ENCODE results near the gene RNF213. TPM values are rescaled to one million over a fixed set of nuclear protein-coding genes. Genes with fewer than 3 reads are reported as not detected.

RNF213 gene
- total RNA-seq, 2 donors from 2014 or later = 98.8 to 136 TPM

- Histone ChIP-seq H3K4me3 (ENCODE audit: low read length) (no peak overlapping the region), H3K9ac (ENCODE audit: extremely low read depth, low read length, poor library complexity, severe bottlenecking) (no peak overlapping the region), H3K9me3 (ENCODE audit: control insufficient read depth, low read length) (no peaks in the 10 kb centered on the region), H3K27ac (ENCODE audit: low read depth, low read length) (no peak overlapping the region), H3K36me3 (ENCODE audit: control insufficient read depth, insufficient read depth, low read length) (peaks cover 28% of the 10 kb centered on the region), H3K27me3 (ENCODE audit: control insufficient read depth, insufficient read depth, low read length, poor library complexity, severe bottlenecking) (no peaks in the 10 kb centered on the region), H3K4me1 (ENCODE audit: control insufficient read depth, insufficient read depth, low read length) (peaks cover 24% of the 10 kb centered on the region)
- H3K9me3 Mint-ChIP-seq = no peaks in the 10 kb centered on the region
- DNase-seq = peak; percentile 79
- TF ChIP-seq CTCF (conservative IDR thresholded peaks at IDR 0.05) = peak; percentile 30
- H3K27ac Mint-ChIP-seq = peak overlapping the region; percentile 65
- peaks cover 26% of the 10 kb centered on the region for H3K36me3 Mint-ChIP-seq (ENCODE audit: low read depth)
- 86 to 87% methylated on average over 13 to 15 of the region's 15 CpGs for WGBS, 2 experiments (ENCODE audit: insufficient coverage in 1 of 2, insufficient read length in 1 of 2)
- no peak overlapping the region for H3K4me3 Mint-ChIP-seq
- H3K27me3 Mint-ChIP-seq (ENCODE audit: insufficient read depth) = no peaks in the 10 kb centered on the region
- peaks cover 67% of the 10 kb centered on the region for H3K4me1 Mint-ChIP-seq
Measured at GRCh38 chr17:80395402-80396151, 134.9 kb downstream of the RNF213 start.

GRCh38 chr17:80396157-80397033 lies 135.7 kb downstream of the RNF213 start:
- peak; percentile 82 for DNase-seq
- no peak overlapping the region for H3K27ac ChIP-seq (ENCODE audit: low read depth, low read length)
- H3K4me1 ChIP-seq (ENCODE audit: control insufficient read depth, insufficient read depth, low read length) = peaks cover 24% of the 10 kb centered on the region
- Mint-ChIP-seq H3K4me1 (peaks cover 75% of the 10 kb centered on the region), H3K36me3 (ENCODE audit: low read depth) (peaks cover 22% of the 10 kb centered on the region), H3K9me3 (no peaks in the 10 kb centered on the region), H3K27ac (peak overlapping the region; percentile 67), H3K27me3 (ENCODE audit: insufficient read depth) (no peaks in the 10 kb centered on the region), H3K4me3 (no peak overlapping the region)
- no peaks in the 10 kb centered on the region for H3K27me3 ChIP-seq (ENCODE audit: control insufficient read depth, insufficient read depth, low read length, poor library complexity, severe bottlenecking)
- peaks cover 21% of the 10 kb centered on the region for H3K36me3 ChIP-seq (ENCODE audit: control insufficient read depth, insufficient read depth, low read length)
- no peak overlapping the region for H3K9ac ChIP-seq (ENCODE audit: extremely low read depth, low read length, poor library complexity, severe bottlenecking)
- no peaks in the 10 kb centered on the region for H3K9me3 ChIP-seq (ENCODE audit: control insufficient read depth, low read length)
- no peak overlapping the region for H3K4me3 ChIP-seq (ENCODE audit: low read length)
- 77 to 100% methylated on average over 2 to 9 of the region's 9 CpGs for WGBS, 2 experiments (ENCODE audit: insufficient coverage in 1 of 2, insufficient read length in 1 of 2)
- TF ChIP-seq CTCF (conservative IDR thresholded peaks at IDR 0.05) = no peak

- H3K4me3 Mint-ChIP-seq = no peak overlapping the region
- Histone ChIP-seq H3K36me3 (ENCODE audit: control insufficient read depth, insufficient read depth, low read length) (peaks cover 19% of the 10 kb centered on the region), H3K9me3 (ENCODE audit: control insufficient read depth, low read length) (no peaks in the 10 kb centered on the region), H3K9ac (ENCODE audit: extremely low read depth, low read length, poor library complexity, severe bottlenecking) (no peak overlapping the region), H3K27me3 (ENCODE audit: control insufficient read depth, insufficient read depth, low read length, poor library complexity, severe bottlenecking) (no peaks in the 10 kb centered on the region), H3K27ac (ENCODE audit: low read depth, low read length) (no peak overlapping the region), H3K4me1 (ENCODE audit: control insufficient read depth, insufficient read depth, low read length) (peaks cover 24% of the 10 kb centered on the region), H3K4me3 (ENCODE audit: low read length) (no peak overlapping the region)
- peak; percentile 74 for DNase-seq
- TF ChIP-seq CTCF (conservative IDR thresholded peaks at IDR 0.05) = no peak
- H3K4me1 Mint-ChIP-seq = peaks cover 80% of the 10 kb centered on the region
- H3K9me3 Mint-ChIP-seq = no peaks in the 10 kb centered on the region
- peak overlapping the region; percentile 67 for H3K27ac Mint-ChIP-seq
- WGBS, 2 experiments (ENCODE audit: insufficient coverage in 1 of 2, insufficient read length in 1 of 2) = 75 to 91% methylated on average over 2 to 6 of the region's 6 CpGs
- H3K27me3 Mint-ChIP-seq (ENCODE audit: insufficient read depth) = no peaks in the 10 kb centered on the region
- peaks cover 18% of the 10 kb centered on the region for H3K36me3 Mint-ChIP-seq (ENCODE audit: low read depth)
Measured at GRCh38 chr17:80397034-80397387, 136.4 kb downstream of the RNF213 start.
